Measurements from ENCODE around the gene C2CD4C. TPM values are rescaled to one million over a fixed set of nuclear protein-coding genes. Genes with fewer than 3 reads are reported as not detected.

The C2CD4C gene
- total RNA-seq, 1 experiment from 2014 or later = 13.6 TPM

DNA sequence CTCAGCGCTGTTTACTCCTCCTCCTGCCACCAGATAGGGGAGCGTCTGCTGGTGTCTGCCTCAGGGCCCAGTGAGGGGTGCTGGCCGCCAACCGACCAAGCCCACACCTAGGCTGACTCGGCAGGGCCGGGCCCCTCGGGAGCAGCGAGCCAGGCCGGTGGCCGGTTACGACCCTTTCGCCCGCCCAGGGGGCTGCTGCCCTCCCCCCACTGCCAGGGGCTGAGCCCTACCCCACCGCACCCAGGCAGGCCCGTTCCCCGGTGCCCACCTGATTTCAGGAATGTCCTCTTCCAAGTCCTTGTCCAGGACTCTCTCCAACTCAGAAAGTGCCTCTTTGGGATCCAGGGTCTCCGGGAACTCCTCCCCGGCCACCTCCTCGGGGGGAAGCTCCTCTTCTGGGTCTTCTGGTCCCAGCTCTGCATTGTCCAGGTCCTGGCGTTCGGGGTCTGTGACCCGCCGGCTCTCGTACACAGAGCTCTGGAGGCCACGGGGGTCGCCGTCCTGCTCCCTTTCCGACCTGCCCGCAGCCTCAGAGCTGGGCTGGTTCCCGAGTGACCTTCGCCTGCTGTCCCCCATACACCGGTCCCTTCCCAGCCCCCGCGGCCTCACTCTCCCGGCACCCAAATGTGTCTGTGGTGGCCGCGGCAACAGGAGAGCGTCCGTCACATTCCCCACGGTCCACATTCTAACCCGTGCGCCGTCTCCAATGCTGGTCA, 33.4 kb downstream of the C2CD4C start:
- ChIA-PET POLR2A (no interaction called here), CTCF (no interaction called here)
- H3K36me3 ChIP-seq (ENCODE audit: control insufficient read depth, insufficient read depth, low read length) = no peaks in the 10 kb centered on the region
- no peaks in the 10 kb centered on the region for H3K27me3 ChIP-seq (ENCODE audit: control insufficient read depth, insufficient read depth, low read length)
- no peak for DNase-seq (ENCODE audit: low read depth, low spot score)
- in situ Hi-C loops (cut with HindIII; ENCODE audit: low pct_unique_long_range_greater_than_20kb, low sequenced_read_pairs) (no loop called here), intact Hi-C loops (cut with micrococcal nuclease; ENCODE audit: unreplicated experiment) (no loop called here)
- H3K4me3 ChIP-seq (ENCODE audit: low read depth in 2 of 2, low read length in 2 of 2) = no peak overlapping the region
- no peaks in the 10 kb centered on the region for H3K9me3 ChIP-seq (ENCODE audit: control insufficient read depth, insufficient read depth, low read depth, low read length)
- TF ChIP-seq TCF7L2 (IDR thresholded peaks at IDR 0.05; ENCODE audit: low read depth, low read length) (no peak), SIN3A (IDR thresholded peaks at IDR 0.05; ENCODE audit: borderline replicate concordance, insufficient read depth, low read depth, low read length) (no peak), POLR2AphosphoS5 (IDR thresholded peaks at IDR 0.05; ENCODE audit: low read depth, low read length) (no peak)
- TF ChIP-seq, protein P1, sequence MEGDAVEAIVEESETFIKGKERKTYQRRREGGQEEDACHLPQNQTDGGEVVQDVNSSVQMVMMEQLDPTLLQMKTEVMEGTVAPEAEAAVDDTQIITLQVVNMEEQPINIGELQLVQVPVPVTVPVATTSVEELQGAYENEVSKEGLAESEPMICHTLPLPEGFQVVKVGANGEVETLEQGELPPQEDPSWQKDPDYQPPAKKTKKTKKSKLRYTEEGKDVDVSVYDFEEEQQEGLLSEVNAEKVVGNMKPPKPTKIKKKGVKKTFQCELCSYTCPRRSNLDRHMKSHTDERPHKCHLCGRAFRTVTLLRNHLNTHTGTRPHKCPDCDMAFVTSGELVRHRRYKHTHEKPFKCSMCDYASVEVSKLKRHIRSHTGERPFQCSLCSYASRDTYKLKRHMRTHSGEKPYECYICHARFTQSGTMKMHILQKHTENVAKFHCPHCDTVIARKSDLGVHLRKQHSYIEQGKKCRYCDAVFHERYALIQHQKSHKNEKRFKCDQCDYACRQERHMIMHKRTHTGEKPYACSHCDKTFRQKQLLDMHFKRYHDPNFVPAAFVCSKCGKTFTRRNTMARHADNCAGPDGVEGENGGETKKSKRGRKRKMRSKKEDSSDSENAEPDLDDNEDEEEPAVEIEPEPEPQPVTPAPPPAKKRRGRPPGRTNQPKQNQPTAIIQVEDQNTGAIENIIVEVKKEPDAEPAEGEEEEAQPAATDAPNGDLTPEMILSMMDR (IDR thresholded peaks at IDR 0.05) = no peak
- TF ChIP-seq, protein P2, sequence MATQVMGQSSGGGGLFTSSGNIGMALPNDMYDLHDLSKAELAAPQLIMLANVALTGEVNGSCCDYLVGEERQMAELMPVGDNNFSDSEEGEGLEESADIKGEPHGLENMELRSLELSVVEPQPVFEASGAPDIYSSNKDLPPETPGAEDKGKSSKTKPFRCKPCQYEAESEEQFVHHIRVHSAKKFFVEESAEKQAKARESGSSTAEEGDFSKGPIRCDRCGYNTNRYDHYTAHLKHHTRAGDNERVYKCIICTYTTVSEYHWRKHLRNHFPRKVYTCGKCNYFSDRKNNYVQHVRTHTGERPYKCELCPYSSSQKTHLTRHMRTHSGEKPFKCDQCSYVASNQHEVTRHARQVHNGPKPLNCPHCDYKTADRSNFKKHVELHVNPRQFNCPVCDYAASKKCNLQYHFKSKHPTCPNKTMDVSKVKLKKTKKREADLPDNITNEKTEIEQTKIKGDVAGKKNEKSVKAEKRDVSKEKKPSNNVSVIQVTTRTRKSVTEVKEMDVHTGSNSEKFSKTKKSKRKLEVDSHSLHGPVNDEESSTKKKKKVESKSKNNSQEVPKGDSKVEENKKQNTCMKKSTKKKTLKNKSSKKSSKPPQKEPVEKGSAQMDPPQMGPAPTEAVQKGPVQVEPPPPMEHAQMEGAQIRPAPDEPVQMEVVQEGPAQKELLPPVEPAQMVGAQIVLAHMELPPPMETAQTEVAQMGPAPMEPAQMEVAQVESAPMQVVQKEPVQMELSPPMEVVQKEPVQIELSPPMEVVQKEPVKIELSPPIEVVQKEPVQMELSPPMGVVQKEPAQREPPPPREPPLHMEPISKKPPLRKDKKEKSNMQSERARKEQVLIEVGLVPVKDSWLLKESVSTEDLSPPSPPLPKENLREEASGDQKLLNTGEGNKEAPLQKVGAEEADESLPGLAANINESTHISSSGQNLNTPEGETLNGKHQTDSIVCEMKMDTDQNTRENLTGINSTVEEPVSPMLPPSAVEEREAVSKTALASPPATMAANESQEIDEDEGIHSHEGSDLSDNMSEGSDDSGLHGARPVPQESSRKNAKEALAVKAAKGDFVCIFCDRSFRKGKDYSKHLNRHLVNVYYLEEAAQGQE (IDR thresholded peaks at IDR 0.05; ENCODE audit: insufficient read depth in 1 of 2, low read depth in 2 of 2, low read length in 1 of 2) = no peak
- no peak for ATAC-seq
- BruUV-seq (replicated peaks) = no TSS peak
- H3K27ac ChIP-seq (ENCODE audit: low read length) = no peak overlapping the region
- no peaks in the 10 kb centered on the region for H3K4me1 ChIP-seq (ENCODE audit: control insufficient read depth, insufficient read depth, low read length)

GRCh38 chr19:374886-375235, 34.1 kb downstream of the C2CD4C start:
- DNase-seq (ENCODE audit: low read depth, low spot score) (no peak), ATAC-seq (no peak)
- Histone ChIP-seq H3K4me1 (ENCODE audit: control insufficient read depth, insufficient read depth, low read length) (no peaks in the 10 kb centered on the region), H3K27me3 (ENCODE audit: control insufficient read depth, insufficient read depth, low read length) (no peaks in the 10 kb centered on the region), H3K27ac (ENCODE audit: low read length) (no peak overlapping the region), H3K4me3 (ENCODE audit: low read depth in 2 of 2, low read length in 2 of 2) (no peak overlapping the region), H3K9me3 (ENCODE audit: control insufficient read depth, insufficient read depth, low read depth, low read length) (no peaks in the 10 kb centered on the region), H3K36me3 (ENCODE audit: control insufficient read depth, insufficient read depth, low read length) (no peaks in the 10 kb centered on the region)
- intact Hi-C loops (cut with micrococcal nuclease; ENCODE audit: unreplicated experiment) (no loop called here), in situ Hi-C loops (cut with HindIII; ENCODE audit: low pct_unique_long_range_greater_than_20kb, low sequenced_read_pairs) (no loop called here)
- TF ChIP-seq, protein P1 (IDR thresholded peaks at IDR 0.05) = no peak
- TF ChIP-seq, protein P2 (IDR thresholded peaks at IDR 0.05; ENCODE audit: insufficient read depth in 1 of 2, low read depth in 2 of 2, low read length in 1 of 2) = no peak
- no peak for TF ChIP-seq SIN3A (IDR thresholded peaks at IDR 0.05; ENCODE audit: borderline replicate concordance, insufficient read depth, low read depth, low read length)
- TF ChIP-seq POLR2AphosphoS5 (IDR thresholded peaks at IDR 0.05; ENCODE audit: low read depth, low read length) = no peak
- no peak for TF ChIP-seq TCF7L2 (IDR thresholded peaks at IDR 0.05; ENCODE audit: low read depth, low read length)
- no TSS peak for BruUV-seq (replicated peaks)
- ChIA-PET POLR2A (no interaction called here), CTCF (no interaction called here)
